ENCODE measurements around the gene NAT14.

Gene NAT14

DNA sequence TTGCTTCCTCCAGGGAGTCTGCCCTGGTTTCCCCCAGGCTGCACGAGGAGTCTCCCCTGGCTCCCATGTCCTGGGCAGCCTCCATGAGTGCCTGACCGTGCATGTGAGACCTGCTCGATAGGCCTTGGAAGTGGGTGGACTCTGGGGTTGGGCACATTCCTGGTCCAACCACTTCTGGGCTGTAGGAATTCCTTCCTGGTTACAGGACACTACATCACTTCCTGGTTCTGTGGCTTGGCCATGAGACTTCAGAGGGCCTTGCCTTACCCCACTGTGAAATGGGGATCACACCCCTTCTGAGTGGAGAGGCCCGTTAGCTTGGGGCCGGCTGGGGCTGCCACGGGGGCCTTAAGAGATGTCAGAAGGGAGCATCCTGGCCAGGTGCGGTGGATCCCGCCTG lies 12.5 kb upstream of the NAT14 start:
- no peak for DNase-seq

DNA sequence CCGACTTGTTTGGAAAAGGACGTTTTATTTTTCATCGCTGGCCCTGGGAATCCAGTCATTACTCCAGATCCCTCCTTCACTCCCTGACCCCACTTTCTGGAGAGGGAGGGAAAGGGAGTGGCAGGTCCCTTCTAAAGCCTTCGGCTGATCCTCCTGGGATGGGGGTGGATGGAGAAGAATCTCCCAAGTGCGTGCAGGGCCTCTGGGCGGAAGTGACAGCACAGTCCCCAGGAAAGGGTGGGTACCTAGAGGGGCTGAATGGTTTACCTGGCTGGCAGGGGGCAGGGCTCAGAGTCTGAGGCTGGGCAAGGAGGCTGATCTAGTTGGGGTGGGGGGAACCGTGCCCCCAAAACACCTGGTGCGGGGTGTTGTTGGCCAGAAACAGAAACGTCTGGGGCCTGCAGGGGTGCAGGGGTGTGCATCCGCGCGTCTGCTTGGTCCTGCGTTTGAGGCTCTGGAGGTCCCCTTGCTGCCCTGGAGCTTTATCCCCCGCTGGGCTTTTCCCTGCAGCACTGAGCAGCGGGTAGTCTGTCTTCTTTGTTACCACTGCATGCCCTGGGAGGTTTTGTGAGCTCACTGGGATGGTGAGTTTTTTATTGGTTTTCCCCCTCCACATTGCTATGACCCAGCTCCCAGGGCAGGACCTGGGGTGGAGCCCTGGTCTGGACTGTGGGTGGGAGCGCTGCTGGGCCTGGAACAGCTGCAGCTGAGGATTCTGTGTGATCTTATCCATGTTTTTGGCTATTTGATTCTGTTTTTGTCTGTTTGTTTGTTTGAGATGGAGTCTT lies 11.6 kb upstream of the NAT14 start:
- DNase-seq: no peak

DNA sequence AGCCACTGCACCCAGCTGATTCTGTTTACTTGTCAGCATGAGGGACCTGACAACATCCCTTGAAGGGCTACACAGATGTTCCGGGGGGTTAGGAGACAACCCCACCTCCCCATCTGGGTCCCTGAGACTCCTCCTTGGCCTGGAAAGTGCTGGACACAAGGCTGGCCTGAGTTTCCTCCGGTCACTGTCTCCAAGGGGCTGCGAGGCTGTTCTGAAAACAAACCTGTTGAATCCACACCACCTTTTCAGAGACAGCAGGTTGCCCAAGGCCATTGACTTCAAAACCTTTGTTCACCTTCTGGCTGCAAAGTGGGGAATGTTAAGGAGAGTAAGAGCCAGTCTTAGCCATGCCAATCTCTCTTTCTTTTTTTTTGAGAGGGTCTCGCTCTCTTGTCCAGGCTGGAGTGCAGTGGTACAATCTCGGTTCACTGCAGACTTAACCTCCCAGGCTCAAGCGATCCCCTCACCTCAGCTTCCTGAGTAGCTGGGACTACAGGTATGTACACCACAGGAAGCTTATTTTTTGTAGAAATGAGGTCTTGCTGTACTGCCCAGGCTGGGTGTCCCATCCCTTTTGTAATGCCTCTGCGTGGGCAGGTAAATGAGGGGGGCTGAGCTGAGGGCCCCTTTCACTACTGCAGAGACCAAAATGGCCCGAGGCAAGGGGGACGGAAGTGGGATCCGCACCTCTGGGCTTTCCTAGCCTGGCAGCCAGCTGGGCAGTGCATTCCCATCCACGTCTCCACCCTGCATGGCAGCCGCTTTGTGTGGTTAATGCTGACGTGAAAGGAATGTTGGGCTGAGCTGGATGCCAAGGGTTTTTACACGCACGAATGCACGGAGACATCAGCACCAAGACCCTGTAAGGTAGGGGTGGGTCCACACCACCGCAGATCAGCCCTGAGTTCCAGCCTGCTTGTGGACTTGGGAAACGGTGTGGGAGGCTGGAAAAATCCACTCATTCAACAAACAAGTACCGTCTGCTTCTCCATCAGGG lies 10.4 kb upstream of the NAT14 start:
- DNase-seq: no peak

DNA sequence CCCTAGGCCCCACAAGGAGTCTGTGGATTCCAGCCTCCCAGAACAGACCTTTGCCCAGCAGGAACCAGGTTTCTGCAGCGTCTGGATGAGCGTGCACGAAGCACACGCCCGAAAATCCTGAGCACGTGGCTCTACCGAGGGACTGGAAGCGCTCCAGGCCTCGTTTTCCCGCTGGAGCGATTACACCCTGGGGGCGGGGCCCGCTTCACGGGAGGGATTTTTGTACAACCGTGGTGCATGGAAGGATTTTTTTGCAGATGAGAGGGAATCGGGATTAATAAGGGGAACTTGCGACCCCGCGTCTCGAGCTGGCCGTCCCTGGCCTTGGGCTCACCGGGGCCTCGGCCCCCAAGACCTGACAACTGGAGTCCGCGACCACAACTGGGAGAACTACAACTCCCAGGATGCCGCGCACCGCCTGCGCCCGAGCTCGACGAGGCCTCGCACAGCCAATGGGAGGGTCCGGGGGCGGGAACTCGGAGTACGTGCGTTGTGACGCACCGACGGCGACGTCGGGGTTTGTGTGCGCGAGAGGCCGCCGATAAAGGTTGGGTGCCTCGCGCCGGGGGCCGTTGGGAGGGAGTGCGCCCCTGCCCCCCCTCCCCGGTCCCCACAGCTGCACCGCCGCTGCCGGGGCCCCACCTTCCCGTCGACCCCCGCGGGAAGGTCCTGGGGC lies 8.8 kb upstream of the NAT14 start, which contains the start of gene ZNF628:
Gene ZNF628, plus strand, starts transcription at position 518 of the 676 bp plus-strand sequence. CDS start 3,294 bp downstream, outside the sequence.
- peak; percentile 99 for DNase-seq

DNA sequence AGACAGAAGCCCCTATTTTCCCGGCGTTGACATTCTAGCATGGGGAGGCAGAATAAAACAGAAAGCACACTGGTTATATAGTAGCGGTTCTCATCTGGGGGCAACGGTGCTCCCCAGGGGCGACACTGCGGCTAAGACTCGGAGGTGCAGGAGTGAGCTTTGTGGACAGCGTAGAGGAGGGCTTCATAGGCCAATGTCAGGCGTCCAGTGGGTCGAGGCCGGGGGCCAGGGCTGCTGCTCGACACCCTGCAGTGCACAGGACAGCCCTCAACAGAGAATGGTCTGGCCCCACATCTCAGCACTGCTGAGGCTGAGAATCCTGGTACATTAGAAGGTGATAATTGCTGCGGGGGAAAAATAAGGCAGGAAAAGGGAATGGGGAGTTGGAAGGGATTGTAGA lies 7.1 kb upstream of the NAT14 start:
- no peak for DNase-seq

DNA sequence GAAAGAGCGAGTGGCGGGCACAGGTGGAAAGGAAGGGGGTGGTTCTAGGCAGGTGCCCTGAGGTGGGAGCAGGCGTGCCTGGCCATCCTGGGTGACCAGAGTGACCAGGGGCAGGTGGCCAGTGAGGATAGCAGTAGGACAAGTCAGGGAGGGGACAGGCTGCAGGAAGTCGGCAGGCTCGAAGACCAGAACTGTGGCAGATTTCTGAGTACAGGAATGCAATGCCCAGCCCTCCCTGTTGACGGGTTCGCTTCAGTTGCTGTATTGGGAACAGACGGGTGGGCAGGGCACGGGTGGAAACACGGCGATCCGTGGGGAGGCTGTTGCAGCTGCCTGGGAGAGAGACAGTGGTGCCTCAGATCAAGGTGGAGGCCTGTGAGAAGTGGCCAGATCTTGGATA lies 6.6 kb upstream of the NAT14 start:
- no peak for DNase-seq

DNA sequence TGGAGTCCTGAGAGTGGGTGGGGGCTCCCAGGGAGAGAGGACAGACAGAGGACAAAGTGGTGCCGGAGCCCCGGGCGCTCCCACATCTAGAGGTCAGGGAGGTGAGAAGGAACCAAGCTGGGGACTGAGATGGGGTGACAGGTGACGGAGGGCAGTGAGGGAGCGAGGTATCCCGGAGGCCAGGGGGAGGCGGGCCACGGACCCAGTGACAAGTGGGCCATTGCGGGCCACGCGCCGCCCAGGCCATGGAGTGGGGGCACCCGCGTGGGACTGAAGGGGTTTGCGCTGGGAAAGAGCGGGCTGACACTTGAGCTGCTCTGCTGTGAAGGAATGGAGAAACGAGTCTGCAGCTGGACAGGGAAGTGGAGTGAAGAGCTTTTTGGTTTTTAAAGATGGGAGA lies 5.9 kb upstream of the NAT14 start:
- no peak for DNase-seq

DNA sequence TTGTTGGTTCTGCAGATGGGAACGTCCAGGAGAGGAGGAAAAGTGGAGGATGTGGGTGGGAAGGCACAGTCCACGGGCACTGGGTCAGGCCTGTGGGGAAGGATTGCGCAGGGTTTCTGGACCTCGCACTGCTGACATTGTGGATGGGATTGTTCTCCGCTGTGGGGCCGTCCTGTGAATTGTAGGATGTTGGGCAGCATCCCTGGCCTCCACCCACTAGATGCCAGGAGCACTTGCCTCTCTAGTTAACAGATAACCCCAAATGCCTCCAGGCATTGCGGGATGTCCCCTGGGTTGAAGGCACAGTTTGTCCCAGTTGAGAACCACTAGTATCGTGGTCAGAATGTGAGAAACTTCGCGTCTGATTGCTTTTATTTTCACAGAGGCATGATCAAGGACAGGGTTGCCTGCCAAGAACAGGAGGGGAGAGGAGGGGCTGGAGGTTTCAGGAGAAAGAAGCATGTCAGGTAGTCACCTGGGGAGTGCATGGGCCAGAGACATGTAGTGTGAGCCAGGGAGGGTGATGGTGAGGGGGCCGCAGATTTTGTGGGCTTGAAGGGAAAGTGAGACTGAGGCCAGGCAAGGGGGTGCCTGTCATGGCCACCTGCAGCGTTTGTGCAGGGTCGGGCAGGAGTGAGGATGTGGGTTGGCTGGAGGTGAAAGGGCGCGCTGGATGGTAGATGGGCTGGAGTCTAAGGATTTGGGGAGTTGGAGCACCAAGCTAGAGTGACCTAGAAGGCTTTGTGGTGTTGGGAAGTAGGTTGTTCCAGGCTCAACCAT lies 5.3 kb upstream of the NAT14 start:
- no peak for DNase-seq

DNA sequence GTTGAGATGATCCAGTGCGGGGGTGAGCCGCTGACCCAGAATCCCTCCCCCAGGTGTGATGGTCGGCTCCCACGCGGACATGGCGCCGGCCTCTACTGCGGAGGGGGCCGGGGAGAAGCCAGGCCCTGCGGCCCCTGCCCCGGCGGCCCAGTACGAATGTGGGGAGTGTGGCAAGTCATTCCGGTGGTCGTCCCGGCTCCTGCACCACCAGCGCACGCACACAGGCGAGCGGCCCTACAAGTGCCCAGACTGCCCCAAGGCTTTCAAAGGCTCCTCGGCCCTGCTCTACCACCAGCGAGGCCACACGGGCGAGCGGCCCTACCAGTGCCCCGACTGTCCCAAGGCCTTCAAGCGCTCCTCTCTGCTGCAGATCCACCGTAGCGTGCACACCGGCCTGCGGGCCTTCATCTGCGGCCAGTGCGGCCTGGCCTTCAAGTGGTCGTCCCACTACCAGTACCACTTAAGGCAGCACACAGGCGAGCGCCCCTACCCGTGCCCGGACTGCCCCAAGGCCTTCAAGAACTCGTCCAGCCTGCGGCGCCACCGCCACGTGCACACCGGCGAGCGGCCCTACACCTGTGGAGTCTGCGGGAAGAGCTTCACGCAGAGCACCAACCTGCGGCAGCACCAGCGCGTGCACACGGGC lies 3.7 kb upstream of the NAT14 start:
- no peak for DNase-seq

DNA sequence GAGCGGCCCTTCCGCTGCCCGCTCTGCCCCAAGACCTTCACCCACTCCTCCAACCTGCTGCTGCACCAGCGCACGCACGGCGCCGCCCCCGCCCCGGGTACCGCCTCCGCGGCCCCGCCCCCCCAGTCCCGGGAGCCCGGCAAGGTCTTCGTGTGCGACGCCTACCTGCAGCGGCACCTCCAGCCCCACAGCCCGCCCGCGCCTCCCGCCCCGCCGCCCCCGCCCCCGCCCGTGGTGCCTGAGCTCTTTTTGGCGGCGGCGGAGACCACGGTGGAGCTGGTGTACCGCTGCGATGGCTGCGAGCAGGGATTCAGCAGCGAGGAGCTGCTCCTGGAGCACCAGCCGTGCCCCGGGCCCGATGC lies 3.2 kb upstream of the NAT14 start:
- DNase-seq: no peak

DNA sequence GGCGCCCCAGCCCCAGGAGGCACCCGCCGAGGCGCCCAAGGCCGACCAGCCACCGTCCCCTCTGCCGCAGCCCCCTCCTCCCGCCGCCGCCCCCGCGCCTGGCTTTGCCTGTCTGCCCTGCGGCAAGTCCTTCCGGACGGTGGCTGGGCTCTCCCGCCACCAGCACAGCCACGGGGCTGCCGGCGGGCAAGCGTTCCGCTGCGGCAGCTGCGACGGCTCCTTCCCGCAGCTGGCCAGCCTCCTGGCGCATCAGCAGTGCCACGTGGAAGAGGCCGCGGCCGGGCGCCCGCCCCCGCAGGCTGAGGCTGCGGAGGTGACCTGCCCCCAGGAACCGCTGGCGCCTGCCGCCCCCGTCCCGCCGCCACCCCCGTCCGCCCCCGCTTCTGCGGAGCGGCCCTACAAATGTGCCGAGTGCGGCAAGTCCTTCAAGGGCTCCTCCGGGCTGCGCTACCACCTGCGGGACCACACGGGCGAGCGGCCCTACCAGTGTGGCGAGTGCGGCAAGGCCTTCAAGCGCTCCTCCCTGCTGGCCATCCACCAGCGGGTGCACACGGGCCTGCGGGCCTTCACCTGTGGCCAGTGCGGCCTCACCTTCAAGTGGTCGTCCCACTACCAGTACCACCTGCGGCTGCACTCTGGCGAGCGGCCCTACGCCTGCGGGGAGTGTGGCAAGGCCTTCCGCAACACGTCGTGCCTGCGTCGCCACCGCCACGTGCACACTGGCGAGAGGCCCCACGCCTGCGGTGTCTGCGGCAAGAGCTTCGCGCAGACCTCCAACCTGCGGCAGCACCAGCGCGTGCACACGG lies 2.6 kb upstream of the NAT14 start:
- DNase-seq: no peak

DNA sequence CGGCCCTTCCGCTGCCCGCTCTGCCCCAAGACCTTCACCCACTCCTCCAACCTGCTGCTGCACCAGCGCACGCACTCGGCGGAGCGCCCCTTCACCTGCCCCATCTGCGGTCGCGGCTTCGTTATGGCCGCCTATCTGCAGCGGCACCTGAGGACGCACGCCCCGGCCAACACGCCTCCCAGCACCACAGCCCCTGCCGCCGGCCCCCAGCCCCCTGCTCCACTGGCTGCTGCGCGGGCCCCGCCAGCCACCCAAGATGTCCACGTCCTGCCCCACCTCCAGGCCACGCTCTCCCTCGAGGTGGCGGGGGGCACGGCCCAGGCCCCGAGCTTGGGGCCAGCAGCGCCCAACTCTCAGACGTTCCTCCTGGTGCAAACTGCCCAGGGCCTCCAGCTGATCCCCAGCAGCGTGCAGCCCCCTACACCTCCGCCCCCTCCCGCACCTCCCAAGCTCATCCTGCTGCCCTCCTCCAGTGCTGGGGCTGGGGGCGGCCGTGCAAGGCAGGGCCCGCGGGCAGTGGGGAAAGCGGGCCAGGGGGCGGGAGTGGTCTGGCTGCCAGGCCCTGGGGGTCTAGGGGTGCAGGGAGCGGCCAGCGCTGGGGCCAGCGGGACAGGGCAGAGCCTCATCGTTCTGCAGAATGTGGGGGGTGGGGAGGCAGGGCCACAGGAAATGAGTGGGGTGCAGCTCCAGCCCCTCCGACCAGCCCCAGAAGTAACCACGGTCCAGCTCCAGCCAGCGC lies 1.9 kb upstream of the NAT14 start:
- DNase-seq: no peak

DNA sequence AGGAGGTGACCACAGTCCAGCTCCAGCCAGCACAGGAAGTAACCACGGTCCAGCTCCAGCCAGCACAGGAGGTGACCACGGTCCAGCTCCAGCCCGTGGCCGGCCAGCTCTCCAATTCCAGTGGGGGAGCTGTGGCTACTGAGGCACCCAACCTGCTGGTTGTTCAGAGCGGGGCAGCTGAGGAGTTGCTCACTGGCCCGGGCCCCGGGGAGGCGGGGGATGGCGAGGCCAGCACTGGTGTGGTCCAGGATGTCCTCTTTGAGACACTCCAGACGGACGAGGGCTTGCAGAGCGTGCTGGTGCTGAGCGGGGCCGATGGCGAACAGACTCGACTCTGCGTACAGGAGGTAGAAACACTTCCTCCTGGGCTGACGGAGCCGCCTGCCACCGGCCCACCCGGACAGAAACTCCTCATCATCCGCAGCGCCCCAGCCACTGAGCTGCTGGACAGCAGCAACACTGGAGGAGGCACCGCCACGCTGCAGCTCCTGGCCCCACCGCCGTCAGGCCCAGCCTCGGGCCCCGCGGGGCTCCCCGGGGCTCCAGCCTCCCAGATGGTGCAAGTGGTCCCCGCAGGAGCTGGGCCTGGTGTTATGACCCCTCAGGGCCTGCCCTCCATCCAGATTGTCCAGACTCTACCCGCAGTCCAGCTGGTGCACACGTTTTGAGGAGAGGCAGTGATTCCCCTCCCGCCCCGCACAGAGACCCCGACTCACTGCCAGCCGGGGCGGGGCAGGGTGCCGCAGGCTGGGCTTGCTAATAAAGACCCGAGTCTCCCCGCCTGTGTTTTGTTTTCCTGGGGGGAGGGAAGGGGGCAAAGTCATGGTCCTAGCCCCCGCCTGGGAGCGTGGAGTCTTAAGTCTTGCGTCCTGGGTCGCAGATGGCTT lies 1.0 kb upstream of the NAT14 start:
- DNase-seq: no peak

DNA sequence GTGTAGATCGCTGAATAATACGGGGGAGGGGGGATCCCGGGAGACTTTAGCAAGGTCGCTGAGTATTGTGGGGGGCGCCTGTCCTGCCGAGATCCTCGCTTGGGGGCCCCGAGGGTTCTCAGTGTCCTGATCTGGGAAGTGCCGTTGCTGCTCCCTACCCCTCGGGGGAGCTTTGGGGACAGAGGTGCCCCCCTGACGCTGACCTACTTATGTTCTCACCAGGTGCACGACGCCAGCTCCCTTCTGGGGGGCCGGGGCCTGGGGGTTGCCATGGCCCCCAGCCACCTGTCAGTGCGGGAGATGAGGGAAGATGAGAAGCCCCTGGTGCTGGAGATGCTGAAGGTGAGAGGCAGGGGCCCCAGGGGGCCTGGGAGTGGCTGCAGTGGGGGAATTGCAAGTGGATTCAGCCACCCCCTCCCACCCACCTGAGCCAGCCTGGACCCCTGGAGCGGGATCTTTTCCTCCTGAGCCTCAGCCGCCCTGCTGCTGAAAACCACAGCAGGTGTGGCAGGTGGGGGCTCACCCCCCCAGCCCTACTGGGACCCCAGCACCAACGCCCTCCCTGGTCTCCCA lies 537 bp downstream of the NAT14 start:
- DNase-seq: no peak

DNA sequence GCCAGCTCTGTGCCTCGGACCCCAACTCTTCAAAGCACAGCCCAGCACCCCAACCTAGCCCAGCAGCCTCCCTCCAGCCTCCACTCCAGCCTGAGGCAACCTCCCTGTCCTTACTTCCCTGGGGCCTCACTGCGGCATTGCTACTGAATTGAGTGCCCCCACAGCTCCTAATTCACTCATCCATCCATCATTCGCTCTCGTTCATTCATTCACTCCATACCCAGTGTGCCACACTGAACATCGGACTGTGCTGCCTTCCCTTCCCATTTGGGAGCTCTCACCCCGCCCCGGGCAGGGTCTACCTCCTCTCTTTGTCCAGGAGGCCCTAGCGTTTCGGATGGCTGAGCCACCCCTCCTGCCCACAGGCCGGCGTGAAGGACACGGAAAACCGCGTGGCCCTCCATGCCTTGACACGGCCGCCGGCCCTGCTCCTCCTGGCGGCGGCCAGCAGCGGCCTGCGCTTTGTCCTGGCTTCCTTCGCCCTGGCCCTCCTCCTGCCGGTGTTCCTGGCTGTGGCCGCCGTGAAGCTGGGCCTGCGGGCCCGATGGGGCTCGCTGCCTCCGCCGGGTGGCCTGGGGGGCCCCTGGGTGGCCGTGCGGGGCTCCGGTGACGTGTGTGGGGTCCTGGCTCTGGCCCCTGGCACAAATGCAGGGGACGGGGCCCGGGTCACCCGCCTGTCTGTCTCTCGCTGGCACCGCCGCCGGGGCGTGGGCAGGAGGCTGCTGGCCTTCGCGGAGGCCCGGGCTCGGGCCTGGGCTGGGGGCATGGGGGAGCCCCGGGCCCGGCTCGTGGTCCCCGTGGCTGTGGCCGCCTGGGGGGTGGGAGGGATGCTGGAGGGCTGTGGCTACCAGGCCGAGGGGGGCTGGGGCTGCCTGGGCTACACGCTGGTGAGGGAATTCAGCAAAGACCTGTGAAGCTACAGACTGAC lies 1.3 kb downstream of the NAT14 start:
- no peak for DNase-seq

DNA sequence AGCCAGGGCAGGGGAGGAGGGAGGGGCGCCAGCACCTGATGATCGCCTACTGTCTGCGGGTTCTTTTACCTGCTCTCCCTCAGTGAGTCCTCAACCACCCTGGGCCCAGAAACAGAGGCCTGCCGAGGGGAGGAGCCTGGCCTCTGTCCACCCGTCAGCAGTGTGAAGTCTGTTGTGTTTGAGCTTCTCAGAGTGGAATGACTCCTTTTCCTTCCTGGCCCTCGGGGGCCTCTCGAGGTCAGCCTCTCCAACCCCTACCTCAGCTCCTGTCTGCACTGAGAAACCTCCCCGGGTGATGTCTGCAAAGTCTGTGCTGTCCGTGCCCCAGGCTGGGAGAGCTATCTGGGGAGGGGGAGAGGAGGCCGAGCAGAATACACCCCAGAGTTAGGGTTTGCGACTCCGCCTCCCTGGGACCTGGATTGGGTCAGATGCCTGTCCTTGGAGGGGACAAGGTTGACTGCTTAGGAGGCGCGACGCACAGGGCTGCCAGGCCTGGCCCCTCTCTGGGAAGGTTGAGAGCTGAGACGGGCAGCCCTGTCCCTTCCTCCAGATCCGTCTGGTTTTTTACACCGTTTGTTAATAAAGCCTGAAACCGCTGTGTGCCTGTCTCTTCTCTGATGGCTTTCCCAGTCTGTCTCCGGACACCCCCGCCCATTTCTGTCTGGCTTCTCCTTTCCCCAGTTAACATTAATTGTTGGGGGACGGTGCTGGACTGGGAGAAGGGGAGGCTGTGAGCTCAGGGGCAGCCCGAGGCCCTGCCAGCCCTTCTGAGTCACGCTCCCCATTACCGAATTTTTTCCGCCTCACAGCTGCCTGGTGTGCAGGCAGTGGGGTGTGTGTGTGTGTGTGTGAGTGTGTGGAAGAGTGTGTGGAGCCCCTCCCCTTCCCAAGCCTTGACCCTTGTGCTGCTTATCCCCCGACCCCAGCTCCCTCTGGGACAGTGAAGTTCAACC lies 2.3 kb downstream of the NAT14 start:
- DNase-seq: peak; percentile 60 to 69
